Skin of body (tissue), 2 donors: Measurements from ENCODE around the gene FAAH. TPM values are rescaled to one million over a fixed set of nuclear protein-coding genes. Genes with fewer than 3 reads are reported as not detected.
A peak's percentile ranks its signal among the peaks of the same experiment; 100 is the strongest.

Experiments
- DNase-seq: peaks from one replicate; lab custom pipeline; 2025; lab: John Stamatoyannopoulos, UW
- total RNA-seq: library from RNA; depleted of rRNA; stranded (reverse); fragments of >200 nt; gene quantifications from one replicate; pipeline ENCODE4 v1.2.3, GENCODE V29; 2014

The FAAH gene
- total RNA-seq, 1 donor from 2014 or later = 11.2 TPM

DNA sequence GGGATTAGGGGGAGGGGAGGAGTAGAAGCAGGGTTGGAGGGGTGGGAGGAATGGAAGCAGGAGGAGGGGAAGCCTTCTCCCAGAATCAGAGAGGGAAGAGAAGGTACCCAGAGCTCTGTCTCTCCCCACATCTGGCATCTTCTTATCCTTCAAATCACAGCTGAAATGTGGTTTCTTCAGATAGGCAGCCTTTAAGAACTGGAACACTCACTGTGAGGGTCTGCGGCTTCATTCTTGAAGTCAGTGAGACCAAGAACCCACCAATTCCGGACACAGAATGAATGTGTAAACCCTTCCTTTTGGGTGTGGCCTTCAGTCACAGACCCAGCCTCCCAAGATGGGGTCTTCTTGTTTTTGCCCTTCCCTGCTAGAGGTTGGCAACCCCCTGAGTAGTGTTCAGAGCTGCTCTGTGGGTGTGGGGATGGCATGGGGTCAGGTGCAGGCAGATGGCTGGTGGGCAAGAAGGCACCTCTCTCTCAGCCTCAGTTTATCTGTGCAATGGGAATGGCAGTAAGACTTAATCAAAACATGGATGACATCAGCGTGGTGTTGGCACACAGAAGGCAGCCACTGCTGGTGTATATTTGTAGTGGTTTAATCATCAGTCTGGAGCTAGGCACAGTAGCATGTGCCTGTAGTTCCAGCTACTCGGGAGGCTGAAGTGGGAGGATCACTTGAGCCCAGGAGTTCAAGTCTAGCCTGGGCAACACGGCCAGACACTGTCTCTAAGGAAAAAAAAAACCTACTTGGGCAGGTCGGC is 7.2 kb downstream of the FAAH start:
- DNase-seq = no peak

DNA sequence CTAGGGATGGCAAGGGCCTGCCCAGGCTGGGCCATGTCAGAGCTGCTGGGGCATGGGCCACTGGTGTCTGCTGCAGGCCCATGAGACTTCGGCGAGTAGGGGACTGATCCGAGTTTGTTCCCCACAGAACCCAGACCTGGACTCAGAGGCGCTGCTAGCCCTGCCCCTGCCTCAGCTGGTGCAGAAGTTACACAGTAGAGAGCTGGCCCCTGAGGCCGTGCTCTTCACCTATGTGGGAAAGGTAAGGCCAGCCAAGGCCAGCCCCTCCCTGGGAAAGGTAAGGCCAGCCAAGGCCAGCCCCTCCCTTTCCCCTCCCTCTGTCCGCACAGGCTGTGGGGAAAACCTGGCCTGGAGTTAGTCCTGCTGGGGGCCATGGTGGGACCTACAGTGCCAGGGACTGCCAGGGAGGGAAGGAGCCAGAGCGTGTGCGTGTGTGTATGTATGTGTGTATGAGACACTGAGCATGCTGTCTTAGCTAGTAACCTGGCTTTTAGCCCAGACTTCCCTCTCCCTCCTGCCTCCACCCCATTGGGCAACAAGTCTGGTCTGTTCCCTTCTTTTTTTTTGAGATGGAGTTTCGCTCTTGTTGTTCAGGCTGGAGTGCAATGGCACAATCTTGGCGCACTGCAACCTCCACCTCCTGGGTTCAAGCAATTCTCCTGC is 8.0 kb downstream of the FAAH start:
- peak; percentile 87 for DNase-seq

DNA sequence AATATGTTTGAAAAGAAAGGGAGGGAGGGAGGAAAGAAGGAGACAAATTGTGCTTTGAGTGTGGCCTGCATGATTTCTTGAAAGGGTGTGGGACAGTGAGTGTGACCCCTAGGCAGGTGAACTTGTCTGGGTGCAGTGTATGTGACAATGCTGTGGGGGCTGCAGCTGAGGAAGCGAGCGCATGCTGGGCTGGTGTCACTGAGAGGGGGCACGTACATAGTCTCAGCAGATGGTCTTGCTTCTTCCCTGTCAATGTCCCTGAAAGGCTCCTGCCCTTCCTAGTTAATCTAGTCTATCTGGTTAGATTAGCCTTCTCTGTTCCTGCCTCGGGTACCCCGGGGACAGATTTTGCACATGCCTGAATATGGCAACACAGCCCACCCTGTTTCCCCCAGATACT is 9.8 kb downstream of the FAAH start:
- no peak for DNase-seq

DNA sequence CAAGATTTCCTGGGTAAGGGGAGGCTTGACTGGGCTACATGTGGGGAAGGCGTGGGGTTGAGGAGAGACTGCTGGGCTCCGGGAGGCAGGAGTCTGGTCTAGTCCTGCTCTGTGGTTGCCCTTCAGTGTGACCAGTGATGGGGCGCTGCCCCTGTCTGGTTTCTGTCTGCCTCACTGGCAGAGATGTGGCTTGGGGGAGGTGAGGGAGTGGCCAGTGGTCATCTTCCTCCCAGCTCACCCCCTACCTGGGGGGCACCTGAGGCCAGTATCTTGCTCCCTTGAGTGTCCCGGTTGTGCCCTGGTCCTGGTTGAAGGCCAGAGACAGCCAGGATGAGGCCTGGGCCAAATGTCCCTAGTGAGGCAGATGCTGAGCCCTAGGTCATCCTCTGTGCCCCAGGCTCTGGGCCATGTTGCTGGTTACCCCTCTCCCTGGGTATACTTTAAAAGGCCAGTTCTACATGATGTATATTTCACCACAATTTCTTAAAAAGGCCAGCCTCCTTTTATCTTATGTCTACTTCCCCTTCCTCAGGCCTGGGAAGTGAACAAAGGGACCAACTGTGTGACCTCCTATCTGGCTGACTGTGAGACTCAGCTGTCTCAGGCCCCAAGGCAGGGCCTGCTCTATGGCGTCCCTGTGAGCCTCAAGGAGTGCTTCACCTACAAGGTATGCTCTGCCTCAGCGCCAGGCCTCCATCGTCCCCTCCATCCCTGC is 10.5 kb downstream of the FAAH start:
- DNase-seq = no peak

DNA sequence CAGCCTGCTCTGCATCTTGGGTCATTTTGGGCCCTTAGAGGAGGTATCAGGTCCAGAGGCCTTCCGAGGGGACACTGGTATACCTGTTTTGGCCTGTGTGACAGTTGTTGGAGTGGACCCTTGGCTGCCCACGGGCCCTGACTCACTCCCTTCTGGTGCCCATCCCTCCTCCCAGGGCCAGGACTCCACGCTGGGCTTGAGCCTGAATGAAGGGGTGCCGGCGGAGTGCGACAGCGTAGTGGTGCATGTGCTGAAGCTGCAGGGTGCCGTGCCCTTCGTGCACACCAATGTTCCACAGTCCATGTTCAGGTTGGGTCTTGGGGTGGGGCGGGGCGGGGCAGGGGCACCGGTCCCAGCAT is 11.1 kb downstream of the FAAH start:
- DNase-seq = no peak

DNA sequence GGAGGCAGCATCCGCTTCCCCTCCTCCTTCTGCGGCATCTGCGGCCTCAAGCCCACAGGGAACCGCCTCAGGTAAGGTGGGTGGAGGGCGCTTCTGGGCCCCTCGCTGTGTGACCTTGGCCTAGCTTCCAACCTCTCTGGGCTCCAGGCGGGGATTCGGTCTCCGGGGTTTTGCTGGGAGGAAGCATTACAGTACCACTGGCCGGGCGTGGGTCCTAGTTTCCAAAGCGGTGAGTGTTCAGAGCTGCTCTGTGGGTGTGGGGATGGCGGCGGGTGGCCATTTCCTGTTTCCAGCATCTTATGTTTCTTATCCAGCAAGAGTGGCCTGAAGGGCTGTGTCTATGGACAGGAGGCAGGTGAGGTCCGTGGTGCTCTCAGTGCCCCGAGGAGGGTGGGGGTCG is 11.6 kb downstream of the FAAH start:
- no peak for DNase-seq

DNA sequence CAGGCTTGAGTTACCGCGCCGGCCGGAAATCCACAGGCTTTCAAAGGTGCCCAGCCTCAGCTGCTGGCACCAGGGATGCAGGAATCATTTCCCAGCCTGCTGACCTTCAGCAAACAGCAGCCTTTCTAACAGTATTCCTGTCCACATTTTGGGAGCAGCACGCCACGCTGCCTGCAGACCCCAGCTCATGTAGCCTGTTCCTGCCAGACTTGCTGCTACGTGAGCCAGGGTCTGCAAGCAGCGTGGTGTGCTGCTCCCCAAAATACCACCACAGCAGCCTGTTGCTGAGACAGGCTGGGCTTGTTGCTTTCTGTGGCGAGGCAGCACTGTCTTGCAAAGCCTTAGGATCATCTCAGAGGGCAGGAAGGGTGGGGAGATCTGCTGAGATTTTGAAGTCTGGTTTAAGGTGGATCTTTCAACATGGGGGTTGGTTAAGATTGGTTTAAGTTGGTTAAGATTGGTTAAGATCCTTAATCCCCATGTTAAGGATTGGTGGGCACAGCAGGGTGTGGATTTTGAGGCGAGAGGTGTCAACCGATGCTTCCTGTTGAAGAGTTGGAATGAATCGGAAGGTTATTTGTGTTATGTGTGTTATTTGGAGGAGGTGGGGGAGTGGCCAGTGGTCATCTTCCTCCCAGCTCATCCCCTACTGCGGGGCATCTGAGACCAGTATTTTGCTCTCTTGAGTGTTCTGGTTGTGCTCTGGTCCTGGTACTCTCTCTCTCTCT is 12.9 kb downstream of the FAAH start:
- DNase-seq = no peak

DNA sequence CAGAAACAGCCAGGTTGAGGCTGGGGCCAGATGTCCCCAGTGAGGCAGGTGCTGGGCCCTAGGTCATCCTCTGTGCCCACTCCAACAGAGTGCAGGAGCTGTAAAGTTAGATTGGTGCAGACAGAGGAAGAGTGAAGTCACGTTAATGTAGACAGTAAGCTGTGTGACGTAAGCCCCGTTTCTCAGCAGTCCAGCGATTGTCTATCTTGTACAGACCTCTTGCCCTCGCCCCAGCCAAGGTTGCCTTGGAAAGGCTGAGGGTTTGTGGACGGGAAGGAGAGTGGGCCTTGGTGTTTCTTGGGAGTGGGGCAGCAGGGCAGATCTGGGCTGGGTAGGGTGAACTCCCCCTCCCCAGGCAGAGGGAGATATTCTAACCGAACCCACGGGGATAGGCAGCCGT is 13.5 kb downstream of the FAAH start:
- no peak for DNase-seq

DNA sequence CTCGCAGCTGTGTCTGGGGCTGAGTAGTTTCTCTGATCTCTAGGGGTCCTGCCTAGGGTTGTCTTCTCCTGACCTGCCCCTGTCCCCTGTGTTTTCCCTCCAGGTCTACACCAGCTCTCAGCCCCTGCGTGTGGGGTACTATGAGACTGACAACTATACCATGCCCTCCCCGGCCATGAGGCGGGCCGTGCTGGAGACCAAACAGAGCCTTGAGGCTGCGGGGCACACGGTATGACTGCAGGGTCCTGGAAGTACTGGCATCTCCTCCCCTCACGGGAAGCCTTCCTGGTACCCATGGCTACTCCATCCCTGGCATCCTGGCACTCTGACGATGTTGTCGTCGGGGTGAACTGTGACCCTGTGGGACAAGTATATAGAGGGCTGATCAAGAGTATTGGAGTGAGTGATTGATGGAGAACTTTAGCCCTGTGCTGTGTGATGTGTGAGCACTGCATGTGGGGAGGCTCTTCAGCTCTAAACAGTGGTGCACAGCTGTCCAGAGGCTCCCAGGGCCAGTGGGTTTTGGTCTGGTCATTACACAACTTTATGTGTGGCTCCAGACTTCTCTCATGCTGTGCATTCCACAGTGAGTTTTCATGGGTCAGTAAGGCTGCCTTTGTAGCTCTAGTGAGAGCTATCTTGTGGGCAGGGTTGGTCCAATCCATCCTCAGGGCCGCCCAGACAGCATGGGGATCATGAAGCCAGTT is 14.4 kb downstream of the FAAH start:
- no peak for DNase-seq

DNA sequence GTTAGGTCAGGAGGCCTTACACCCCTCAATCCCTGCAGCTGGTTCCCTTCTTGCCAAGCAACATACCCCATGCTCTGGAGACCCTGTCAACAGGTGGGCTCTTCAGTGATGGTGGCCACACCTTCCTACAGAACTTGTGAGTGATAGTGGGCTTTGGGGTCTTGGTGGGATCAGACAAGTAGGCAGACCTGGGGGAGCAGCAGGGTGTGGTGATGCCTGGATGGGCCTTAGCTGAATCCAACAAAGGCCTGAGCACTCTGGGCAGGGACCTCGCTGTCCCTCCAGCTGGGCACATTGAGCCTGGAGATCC is 14.9 kb downstream of the FAAH start:
- no peak for DNase-seq

DNA sequence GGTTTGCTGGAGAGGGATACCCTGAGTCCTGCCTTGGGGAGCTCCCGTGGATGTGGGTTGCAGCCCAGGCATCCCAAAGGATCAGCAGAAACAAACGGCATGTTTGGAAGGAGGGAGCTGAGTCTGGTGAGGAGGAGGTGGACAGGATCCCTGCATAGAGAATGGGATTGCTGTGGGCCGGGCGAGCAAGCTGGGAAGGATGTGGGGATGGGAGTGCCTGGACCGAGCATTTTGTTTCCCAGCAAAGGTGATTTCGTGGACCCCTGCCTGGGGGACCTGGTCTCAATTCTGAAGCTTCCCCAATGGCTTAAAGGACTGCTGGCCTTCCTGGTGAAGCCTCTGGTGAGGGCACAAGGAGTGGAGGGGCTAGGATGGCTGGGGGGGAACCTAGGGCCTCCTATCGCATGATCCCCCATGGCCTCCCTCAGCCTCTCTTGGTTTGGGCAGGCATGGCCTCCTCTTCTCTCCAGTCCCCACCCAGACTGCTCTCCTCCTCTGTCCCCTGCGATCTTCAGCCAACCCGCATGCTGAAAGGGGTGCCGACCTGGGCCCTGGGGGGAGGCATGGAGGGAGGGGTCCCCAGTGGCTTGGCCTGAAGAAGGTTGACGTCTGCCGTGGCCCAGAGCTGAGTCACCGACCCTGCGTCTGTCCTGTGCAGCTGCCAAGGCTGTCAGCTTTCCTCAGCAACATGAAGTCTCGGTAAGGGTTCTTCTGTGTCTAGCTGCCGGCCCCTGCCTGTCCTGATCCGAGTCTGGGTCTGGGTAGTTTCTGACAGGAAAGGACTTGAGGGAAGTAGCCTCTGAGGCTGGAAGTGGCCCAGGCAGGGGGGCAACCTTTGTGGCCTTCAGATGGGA is 16.3 kb downstream of the FAAH start:
- no peak for DNase-seq

DNA sequence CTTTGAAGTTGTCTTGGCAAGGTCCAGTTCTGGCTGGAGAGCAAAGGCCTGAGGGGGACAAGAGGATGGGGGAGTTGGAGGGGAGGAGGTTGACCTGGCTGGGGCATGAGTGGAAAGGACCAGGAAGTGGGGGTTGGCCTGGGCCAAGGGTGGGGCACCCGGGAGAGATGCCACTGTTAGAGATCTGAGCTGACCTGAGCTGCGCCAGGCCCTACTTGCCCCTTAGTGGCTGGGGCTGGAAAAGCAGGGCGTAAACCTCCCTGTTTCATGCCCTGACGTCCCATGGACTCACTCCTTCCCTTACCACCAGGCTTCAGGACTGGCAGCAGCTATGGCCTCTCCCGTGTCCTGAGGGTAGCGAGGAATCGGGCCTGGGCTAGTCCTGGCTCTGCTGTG is 16.9 kb downstream of the FAAH start:
- no peak for DNase-seq

DNA sequence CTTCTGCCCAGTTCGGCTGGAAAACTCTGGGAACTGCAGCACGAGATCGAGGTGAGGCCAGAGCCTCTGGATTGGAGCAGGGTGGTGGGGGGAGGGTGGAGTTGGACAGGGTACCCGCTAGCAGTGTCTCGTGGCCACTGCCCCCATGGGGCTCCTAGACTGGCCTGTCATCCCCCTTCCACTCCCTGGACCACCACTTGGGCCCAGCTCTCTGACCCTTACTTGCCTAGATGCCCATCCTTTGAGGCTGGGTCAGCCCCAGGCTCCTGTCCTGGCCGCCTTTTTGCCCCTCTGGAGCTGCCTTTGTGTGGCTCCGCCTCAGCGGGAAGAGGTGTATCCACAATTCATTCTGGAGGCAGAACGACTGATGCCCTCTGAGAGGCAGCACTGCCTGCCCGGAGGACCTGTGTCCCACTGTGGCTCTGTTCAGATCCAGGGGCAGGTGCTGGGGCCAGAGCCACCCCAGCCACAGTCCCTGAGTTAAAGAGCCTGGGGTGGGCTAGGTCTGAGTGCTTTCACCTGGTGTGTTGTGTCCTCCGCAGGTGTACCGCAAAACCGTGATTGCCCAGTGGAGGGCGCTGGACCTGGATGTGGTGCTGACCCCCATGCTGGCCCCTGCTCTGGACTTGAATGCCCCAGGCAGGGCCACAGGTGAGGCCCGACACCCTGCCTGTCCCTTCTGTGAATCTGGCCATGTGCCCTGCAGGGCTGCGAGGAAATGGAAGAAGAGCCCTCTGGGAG is 17.7 kb downstream of the FAAH start:
- no peak for DNase-seq

DNA sequence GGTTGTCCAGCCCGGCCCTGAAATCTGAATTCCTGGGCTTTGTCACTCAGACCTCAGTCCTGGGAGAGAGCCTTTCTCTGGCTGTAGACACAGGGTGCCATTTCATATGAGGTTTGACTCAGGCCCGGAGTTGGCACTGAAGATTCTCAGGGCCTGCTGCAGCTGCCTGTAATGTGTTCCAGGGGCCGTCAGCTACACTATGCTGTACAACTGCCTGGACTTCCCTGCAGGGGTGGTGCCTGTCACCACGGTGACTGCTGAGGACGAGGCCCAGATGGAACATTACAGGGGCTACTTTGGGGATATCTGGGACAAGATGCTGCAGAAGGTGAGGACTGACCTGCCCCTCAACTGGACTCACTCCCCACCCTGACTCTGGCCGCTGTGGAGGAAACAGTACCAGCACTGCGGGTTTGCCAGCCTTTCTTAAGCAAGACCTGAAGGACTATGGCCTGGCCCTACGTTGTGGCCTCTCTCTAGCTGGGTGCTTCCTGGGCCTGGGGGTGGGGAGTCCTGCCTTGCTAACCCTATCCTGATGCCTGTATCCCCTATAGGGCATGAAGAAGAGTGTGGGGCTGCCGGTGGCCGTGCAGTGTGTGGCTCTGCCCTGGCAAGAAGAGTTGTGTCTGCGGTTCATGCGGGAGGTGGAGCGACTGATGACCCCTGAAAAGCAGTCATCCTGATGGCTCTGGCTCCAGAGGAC is 18.9 kb downstream of the FAAH start:
- no peak for DNase-seq

DNA sequence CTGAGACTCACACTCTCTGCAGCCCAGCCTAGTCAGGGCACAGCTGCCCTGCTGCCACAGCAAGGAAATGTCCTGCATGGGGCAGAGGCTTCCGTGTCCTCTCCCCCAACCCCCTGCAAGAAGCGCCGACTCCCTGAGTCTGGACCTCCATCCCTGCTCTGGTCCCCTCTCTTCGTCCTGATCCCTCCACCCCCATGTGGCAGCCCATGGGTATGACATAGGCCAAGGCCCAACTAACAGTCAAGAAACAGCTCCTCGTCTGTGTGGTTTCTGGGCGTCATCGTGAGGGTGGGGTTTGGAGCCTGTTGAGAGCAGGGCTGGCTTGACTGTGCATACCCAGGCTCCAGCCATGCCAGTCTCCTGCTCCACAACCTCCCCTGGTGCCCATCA is 19.5 kb downstream of the FAAH start:
- DNase-seq = no peak

DNA sequence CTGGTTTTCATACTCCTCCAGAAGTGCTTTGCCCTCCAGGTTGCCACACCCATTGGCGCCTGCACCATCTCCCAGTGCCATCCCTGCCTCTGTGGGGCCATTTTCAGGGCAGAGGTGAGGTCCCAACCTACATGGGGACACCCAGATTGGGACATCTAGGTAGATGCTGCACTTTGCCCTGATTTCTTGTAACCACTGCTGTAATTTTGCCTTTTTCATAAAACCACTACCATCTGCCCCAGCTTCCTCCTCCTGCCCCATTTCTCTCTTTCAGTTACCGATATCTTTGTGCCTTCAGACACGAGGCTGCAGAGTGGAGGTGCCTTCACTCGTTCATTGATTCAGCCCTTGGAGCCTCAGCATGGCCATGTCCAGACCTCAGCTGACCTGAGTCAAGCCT is 21.4 kb downstream of the FAAH start:
- no peak for DNase-seq

DNA sequence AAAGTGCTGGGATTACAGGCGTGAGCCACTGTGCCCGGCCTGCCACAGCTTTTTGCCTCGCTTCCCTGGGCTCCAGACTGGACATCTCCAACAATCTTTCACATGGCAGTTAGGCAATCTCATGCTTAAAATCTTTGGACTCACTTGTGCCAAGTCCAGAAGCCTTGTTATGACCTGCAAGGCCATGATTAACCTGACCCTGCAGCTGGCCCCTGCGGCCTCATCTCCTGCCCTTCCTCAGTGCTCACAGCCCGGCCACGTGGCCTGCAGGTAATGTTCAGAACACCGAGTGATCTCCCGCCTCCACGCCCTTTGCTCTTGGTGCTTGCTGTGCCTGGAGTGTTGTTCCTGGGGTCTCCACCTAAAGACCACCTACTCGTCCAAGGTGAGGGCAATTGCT is 24.9 kb downstream of the FAAH start:
- no peak for DNase-seq

DNA sequence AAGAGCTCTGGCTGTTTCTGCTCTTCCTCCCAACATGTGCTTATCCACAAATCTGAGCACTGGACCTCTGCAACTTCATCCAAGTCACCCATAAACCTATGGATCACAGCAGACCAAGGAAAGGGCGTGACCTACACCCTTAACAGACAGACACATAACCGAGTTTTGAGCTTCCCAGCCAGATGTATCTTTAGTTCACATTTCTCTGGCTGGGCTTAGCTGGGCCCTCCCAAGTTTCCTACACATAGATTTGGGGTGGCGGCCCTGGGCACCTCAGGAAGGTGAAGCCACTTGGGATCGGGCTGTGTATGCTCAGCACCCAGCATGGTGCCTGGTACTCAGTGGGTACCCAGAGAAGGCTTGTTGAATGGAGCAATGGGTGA is 26.4 kb downstream of the FAAH start:
- no peak for DNase-seq

DNA sequence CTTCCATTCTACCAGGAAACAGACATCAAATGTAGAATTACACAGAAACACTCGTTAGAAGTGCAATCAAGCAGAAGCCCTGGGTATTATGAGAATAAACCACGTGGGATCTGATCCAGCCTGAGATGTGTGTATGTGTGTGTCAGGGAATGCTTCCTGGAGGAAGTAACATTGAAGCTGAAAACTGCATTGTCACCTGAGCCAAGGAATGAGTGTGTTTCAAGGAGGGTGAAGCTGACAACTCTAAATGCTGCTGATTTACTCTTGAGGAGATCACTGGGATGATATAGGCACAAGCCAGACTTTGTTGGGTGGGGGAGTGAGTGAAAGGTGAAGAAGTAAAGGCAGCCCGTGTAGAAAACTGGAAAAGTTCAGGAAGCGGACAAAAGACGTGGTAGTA is 27.6 kb downstream of the FAAH start:
- DNase-seq = no peak
